Anterior cingulate cortex (tissue), 58 donors: Measurements from ENCODE around the gene MINDY3.

Experiments
- DNase-seq, 58 donors: peaks; one replicate each; lab custom pipeline; 2025; lab: John Stamatoyannopoulos, UW

MINDY3 gene

GRCh38 chr10:15809450-15809849 is 50.9 kb downstream of the MINDY3 start:
- DNase-seq = no peak

DNA sequence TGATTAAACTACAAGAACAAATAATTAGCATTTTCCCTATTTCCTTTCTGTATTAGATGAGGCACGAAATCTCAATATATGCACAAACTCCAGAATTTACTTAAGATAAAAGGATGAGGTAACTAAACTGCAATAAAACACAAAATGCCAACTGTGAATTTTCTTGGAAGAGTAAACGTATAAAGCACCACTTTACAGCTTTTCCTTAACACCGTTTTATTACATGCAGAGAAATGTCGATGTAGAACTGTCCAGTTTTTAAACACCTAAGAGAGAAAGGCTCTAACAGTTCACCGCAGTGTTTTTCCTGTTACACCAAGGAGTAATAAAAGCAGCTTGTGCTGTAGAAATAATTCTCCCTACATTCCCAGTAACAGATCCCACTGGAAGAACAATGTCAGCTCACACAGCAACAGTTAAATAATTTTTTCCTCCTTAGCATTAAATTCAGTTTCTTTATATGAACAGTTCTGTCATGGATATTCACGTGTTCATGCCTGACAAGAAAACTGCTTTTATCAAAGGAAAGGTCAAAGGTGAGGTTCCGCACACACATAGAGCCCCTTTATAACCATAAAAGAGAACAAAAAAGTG is 52.0 kb downstream of the MINDY3 start:
- DNase-seq = no peak

DNA sequence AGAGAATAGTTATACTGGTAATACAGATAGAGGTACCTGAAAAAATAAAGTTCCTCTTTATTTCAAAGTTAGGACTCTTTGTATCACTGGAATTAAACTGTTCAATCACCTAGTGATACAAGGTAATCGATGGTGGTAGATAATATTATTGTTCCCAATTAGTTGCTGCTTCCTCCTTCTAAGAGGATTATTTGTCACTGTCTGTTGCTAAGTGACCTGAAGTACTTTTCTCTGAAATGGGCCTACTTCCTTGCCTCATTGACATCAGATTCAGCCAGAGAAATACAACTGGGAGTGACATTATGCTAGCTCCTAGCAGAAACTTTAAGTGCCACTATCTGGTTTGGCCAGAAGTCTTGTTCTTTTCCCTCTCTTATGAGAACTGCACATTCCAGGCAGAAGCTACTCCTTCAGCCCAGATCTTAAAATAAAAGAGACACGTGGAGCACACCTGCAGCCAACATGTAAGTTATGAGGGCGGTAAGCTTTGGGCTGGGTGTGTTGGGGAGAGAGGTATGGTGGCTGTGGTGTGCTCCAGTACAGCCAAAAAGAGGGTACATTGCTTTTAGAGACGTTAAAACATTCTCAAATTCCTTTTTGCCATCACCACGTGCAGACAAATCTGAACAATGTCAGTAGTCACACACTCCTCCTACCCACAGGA is 54.8 kb downstream of the MINDY3 start:
- no peak for DNase-seq

GRCh38 chr10:15804109-15804508 is 56.2 kb downstream of the MINDY3 start:
- DNase-seq = no peak

GRCh38 chr10:15802375-15802949 is 57.8 kb downstream of the MINDY3 start:
- DNase-seq = no peak

- no peak for DNase-seq
Observed at GRCh38 chr10:15801641-15802040, 58.7 kb downstream of the MINDY3 start.

GRCh38 chr10:15801147-15801546 is 59.2 kb downstream of the MINDY3 start:
- no peak for DNase-seq

DNA sequence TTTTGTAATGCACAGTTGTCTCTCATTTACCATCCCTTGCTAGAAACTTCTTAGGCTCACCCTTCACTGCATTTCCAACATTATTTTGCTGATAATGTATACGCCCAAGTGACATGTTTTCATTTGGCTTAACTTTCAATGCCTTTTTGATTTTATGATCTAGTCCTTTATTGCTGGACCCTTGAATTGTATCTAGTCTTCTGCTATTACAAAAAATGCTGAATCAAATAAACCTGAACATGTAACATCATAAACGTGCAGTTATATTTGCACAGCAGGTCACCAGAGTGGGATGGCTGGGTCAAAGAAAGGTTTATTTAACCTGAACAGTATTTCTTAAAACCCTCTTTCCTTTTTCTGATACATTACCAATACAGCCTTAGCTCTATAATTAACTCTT is 63.0 kb downstream of the MINDY3 start:
- DNase-seq = no peak

DNA sequence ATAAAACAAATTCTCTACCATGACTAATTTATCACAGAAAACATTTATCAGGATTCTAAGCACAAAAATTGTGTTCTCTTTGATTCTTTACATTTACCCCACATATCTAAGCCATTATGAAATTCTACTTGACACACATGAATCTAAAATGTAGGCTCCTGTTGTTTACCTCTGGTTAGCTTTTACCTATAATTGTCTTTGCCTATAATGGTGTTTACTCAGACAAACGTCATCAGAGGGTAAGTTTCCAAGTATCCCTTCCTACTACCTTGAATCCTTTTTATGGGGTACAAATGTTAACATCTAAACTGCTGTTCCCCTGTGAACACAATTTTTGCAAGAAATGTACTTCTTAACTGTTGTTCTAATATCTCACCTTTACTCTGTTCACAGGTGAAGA is 63.5 kb downstream of the MINDY3 start:
- DNase-seq = no peak

DNA sequence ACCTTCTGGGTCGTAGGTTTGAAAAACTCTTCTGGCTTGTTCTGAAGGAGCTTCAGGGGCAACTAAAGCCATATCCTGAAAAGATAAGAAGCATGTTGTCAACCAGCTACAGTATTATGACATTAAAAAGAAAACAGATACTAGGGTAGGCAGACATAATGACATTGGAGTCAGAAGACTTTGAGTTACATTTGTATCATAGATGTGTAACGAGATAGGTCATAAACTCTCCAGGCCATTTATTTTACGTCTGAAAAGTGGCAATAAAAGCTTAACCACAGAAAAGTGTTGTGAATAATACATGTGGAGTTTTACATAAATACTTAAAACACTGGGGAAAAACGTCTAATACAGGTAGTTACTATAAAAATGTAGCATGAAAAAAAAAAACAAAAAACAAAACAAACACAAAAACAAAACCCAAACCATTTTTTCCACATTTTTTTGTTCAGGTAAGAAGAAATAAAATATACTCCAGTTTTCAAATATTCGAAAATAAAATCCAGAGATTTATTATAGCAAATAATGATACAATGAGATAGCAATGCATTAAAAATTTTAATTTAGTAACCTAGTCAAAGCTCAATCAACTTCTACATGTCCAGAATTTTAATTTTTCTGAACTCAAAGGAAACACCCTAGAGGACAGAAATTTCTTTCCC is 64.1 kb downstream of the MINDY3 start:
- no peak for DNase-seq

GRCh38 chr10:15795036-15795792 is 65.1 kb downstream of the MINDY3 start:
- no peak for DNase-seq

DNA sequence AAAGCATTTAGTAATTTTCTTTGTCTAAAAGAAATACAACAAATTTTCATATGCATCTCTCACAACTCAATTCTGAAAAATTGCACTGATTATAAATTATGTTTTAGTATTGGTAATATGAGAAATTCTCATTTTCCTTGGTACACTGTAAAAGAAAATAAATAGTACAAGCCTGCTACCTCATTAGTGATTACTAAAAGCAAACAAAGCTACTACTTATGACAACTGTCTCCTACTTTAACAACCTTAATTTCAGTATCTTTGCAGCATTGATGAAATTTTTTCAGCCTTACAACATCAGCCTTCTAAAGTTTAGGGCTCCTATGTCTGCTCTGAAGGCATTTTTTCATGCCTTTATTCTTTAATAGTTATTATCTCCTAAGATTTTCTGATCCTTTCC is 65.7 kb downstream of the MINDY3 start:
- DNase-seq = no peak

- DNase-seq = no peak
Observed at GRCh38 chr10:15793664-15794063, 66.6 kb downstream of the MINDY3 start.

GRCh38 chr10:15792777-15793176 is 67.5 kb downstream of the MINDY3 start:
- DNase-seq = no peak

- no peak for DNase-seq
Observed at GRCh38 chr10:15791816-15792524, 68.3 kb downstream of the MINDY3 start.

DNA sequence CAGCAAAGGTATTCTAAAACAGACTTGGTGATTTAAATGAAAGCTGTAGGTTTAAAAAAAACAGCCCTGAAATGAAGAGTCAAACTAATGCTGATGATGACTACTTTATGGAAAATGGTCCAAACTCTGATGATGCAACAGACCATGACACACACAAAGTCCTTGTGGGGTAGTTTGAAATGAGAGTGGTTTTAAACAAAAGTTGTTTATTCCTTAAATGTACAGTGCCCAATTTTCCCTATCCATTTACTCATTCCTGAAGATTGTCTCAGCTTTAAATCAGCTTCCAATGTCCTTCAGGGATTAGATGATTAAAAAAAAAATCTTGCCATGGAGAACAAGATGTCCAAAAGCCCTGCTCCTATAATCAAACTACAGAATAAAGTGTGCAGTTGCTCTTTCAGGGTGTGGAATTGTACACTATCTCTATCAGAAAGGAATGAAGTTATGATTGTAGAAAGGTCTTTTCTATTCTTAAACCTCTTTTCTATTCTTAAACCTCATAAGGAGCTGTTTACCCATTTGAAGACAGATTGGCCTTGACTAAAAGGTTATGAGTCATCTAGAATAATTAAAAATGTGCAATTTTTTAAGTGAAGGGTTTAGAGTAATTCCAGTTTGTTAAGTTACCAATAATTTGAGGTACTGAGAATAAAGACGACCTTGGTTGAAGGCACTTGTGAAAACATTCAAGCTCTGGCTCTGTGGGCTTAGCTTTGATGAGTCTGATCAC is 70.3 kb downstream of the MINDY3 start:
- DNase-seq = no peak

DNA sequence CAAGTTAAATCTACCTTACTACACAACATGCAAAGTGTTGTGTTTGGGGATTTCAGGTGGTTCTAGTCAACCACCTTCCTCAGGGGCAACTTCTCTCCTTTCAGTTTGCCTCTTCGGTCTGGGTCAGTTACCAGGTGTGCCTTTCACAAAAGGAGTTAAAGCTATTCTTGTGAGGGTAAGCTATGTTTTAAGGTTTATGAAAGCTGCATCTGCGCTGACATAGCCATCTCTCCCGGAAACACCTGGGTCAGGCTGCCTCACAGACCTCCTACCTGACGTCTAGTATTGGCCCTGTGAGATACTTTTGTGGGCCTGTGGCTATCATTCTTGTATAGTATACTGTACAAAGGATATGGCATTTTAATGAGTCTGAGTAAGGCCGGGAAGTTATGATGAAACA is 72.9 kb downstream of the MINDY3 start:
- DNase-seq = no peak

DNA sequence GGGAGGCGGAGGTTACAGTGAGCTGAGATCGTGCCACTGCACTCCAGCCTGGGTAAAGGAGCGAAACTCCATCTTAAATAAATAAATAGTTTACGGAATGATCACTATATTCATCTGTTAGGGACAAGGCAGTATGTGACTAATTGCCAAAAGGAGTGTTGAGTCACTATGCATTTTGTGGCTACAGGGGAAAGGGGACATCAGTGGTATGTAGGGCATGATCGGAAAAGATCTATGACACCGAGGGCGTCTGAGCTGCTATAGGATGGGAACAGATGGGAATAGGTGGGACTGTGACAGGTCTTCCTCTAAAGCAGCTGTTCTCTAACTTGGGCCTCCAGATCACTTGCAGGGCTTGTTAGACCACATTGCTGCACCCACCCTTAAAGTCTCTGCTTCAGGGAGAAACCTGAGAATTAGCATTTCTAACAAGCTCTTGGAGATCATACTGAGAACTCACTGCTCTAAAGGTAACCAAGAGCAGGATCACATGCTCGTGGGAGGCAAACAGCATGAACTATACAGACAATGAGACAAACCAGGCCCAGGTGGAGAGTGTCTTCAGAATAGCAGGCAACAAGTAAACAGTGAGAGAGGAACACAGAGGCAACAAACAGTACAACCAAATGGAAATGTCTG is 75.5 kb downstream of the MINDY3 start:
- no peak for DNase-seq
